GM10248 (cell line): ENCODE measurements around the gene NARF.

Source experiments
- CTCF ChIA-PET: fragments of 300-600 bp; sonication (Branson Sonifier 250); formaldehyde crosslinking; extraction: SDS; loops from one replicate; lab custom pipeline; 2021; ENCODE audit warnings: antibody characterized with exemption; lab: Yijun Ruan, JAX
- POLR2A ChIA-PET: fragments of 350-650 bp; sonication (Branson Sonifier 250); formaldehyde crosslinking; extraction: SDS; loops from one replicate; lab custom pipeline; 2020; ENCODE audit warnings: antibody characterized with exemption; lab: Yijun Ruan, JAX
- DNase-seq: peaks from one replicate; pipeline ENCODE4 v3.0.0; 2012; ENCODE audit errors: extremely low spot score
- CTCF ChIP-seq: IDR thresholded peaks from 2 replicates; pipeline ENCODE4 v1.5.1; 2012; ENCODE audit warnings: mild to moderate bottlenecking, low read depth; ENCODE audit errors: extremely low read depth, missing control alignments, control extremely low read depth

NARF gene

GRCh38 chr17:82490512-82491195 lies 32.1 kb downstream of the NARF start:
- ChIA-PET POLR2A (interaction anchor here (0.8 kb wide), 1 partner anchor 78 kb away, joined by 3 read pairs; no protein-coding TSS in a partner anchor), CTCF (interaction anchor here (0.9 to 1.6 kb wide), 2 partner anchors 12 to 23 kb away, joined by 3 read pairs; no protein-coding TSS in a partner anchor)
- no peak for TF ChIP-seq CTCF
- no peak for DNase-seq

- DNase-seq: no peak
- TF ChIP-seq CTCF: no peak
- ChIA-PET POLR2A (interaction anchor here (0.8 kb wide), 1 partner anchor 77 kb away, joined by 3 read pairs; no protein-coding TSS in a partner anchor), CTCF (interaction anchor here (0.9 to 3.3 kb wide), 3 partner anchors 12 to 62 kb away, joined by 3 to 12 read pairs (median 3); no protein-coding TSS in a partner anchor)
Measured at GRCh38 chr17:82491196-82491530, 32.6 kb downstream of the NARF start.

DNA sequence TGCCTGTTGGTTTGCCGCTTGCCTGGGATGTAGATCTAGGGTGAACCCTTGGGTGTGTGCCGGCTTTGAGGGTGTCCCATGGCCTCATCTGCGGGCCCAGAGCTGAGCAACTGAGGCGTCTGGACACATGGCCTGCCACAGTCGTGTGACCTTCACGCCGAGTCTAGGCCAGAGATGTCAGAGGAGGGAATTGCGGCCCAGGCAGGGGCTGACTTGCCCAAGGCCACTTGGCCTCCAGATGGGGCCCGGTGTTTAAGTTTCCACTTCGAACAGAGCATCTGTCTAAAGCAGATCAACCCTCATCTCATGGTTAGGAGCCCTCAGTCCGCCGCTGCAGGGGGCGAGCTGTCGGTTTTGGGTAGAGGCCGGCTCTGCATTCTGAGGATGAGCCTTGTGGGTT lies 33.0 kb downstream of the NARF start:
- ChIA-PET POLR2A (no interaction called here), CTCF (interaction anchor here (1.6 to 3.3 kb wide), 3 partner anchors 24 to 62 kb away, joined by 3 to 12 read pairs (median 9); no protein-coding TSS in a partner anchor)
- no peak for DNase-seq
- TF ChIP-seq CTCF: no peak

GRCh38 chr17:82492643-82493225 lies 34.2 kb downstream of the NARF start:
- no peak for DNase-seq
- ChIA-PET CTCF (interaction anchor here (0.9 to 3.3 kb wide), 6 partner anchors 8 to 61 kb away, joined by 3 to 12 read pairs (median 4); no protein-coding TSS in a partner anchor), POLR2A (interaction anchor here (0.6 to 0.7 kb wide), 3 partner anchors 14 to 43 kb away, joined by 3 to 5 read pairs (median 3); no protein-coding TSS in a partner anchor)
- TF ChIP-seq CTCF: no peak

DNA sequence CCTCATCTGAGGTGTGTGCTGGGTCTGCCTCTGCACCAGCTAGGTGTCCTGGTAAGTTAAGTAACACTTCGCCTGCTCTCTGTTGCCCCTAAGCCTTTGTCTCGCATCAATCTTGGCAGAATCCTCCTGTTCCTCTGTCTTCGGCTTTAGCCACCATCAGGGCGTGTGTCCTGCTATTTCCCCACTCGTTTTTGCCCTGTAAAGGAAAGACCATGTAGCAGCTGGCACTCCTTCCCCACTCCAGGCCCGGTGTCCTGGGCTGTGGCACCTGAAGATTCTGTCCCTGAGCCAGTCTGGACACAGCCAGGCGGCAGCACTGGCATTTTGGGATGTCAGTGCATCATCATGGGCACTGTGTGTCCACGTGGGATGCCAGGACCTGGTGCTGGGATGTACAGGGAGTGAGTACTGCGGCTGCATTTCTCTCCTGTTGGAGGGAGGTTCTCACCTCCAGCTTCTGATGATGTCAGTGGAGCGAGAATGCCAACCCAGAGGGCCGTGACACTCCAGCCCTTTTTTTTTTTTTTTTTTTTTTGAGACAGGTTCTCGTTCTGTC lies 34.8 kb downstream of the NARF start:
- no peak for TF ChIP-seq CTCF
- CTCF ChIA-PET: interaction anchor here (0.9 to 3.3 kb wide), 8 partner anchors 9 to 60 kb away, joined by 3 to 12 read pairs (median 5); no protein-coding TSS in a partner anchor
- no peak for DNase-seq
- POLR2A ChIA-PET: interaction anchor here (0.6 kb wide), 1 partner anchor 29 kb away, joined by 3 read pairs; no protein-coding TSS in a partner anchor
